ENCODE data around the gene GBE1.

- TF ChIP-seq POLR2AphosphoS5 (IDR thresholded peaks at IDR 0.05; ENCODE audit: low read depth), result no peak
- TF ChIP-seq CTCF (IDR thresholded peaks at IDR 0.05; ENCODE audit: insufficient read depth, low read length), result no peak
- no peak for TF ChIP-seq GABPA (IDR thresholded peaks at IDR 0.05; ENCODE audit: low read depth)
- no peak for TF ChIP-seq REST (IDR thresholded peaks at IDR 0.05; ENCODE audit: insufficient replicate concordance, low read depth)
Measured at GRCh38 chr3:81658322-81658997, 103.0 kb downstream of the GBE1 start.
